HCT116 (cell line): Measurements from ENCODE around the gene ATXN2. TPM values are rescaled to one million over a fixed set of nuclear protein-coding genes. Genes with fewer than 3 reads are reported as not detected.

Experiments
- ATAC-seq: fragments of 200-7000 bp; cut with Tn5 transposase; 2 replicates; pipeline ENCODE4 v1.9.1; 2020; ENCODE audit warnings: mild to moderate bottlenecking, moderate library complexity
- BruUV-seq: library from RNA; stranded (reverse); fragments of 400-500 nt; replicated peaks from 2 replicates; lab custom pipeline; 2021; lab: Mats Ljungman, UMichigan
- CTCF ChIA-PET: fragments of 300-600 bp; sonication (Branson Sonifier 250); formaldehyde crosslinking; loops from one replicate; lab custom pipeline; 2021; ENCODE audit warnings: antibody characterized with exemption; lab: Charles Lee
- POLR2A ChIA-PET: fragments of 300-600, 350-600 bp; sonication (Branson Sonifier 250); formaldehyde crosslinking; loops from one replicate; lab custom pipeline; 2021; ENCODE audit warnings: antibody characterized with exemption; lab: Charles Lee
- RAD21 ChIA-PET, 2 experiments: fragments of 300-600 bp; sonication (Branson Sonifier 250); formaldehyde crosslinking; loops; one replicate each; lab custom pipeline; 2023; ENCODE audit warnings: low total read pairs in 2 of 2; ENCODE audit not compliant: uncharacterized antibody in 2 of 2, unreplicated experiment in 2 of 2, low non-redundant PET in 1 of 2; lab: Charles Lee
- DNase-seq: peaks from one replicate; pipeline ENCODE4 v3.0.0-alpha.2; 2010; ENCODE audit warnings: low read depth, low spot score
- H2AFZ ChIP-seq: fragments of 200-600 bp; shearing (Covaris generic), sonication (generic); 2 replicates; pipeline ENCODE4 v1.6.1; 2017; ENCODE audit warnings: low read depth, mixed run types, mixed read lengths, antibody characterized with exemption, low read length; ENCODE audit not compliant: poor library complexity, severe bottlenecking
- H3K27ac ChIP-seq: 2 replicates; pipeline ENCODE4 v1.5.1; 2012; ENCODE audit warnings: low read depth, low read length
- H3K27me3 ChIP-seq: fragments of 200-600 bp; sonication (generic); 2 replicates; pipeline ENCODE4 v1.6.1; 2016; ENCODE audit warnings: mixed run types, low read length, mixed read lengths; ENCODE audit not compliant: insufficient read depth
- H3K36me3 ChIP-seq, 2 experiments: fragments of 200-500 bp in 1 of 2; fragments of 200-600 bp in 1 of 2; sonication (Bioruptor generic) in 1 of 2; sonication (generic) in 1 of 2; 2 replicates each; pipeline versions ENCODE4 v1.5.1 to v1.6.1; 2014 to 2016; ENCODE audit warnings: low read length in 2 of 2, inconsistent platforms in 1 of 2, mixed read lengths in 1 of 2, mixed run types in 1 of 2; ENCODE audit not compliant: insufficient read depth in 2 of 2, control insufficient read depth in 1 of 2
- H3K4me1 ChIP-seq, 2 experiments: fragments of 200-600 bp in 1 of 2; sonication (generic) in 1 of 2; 2 replicates each; pipeline versions ENCODE4 v1.5.1 to v1.6.1; 2012 to 2017; ENCODE audit warnings: low read length in 2 of 2, inconsistent platforms in 1 of 2, mild to moderate bottlenecking in 1 of 2, mixed read lengths in 1 of 2, mixed run types in 1 of 2, moderate library complexity in 1 of 2; ENCODE audit not compliant: insufficient read depth in 2 of 2, control insufficient read depth in 1 of 2
- H3K4me2 ChIP-seq: fragments of 200-600 bp; sonication (generic); 2 replicates; pipeline ENCODE4 v1.6.1; 2017; ENCODE audit warnings: mixed run types, low read length, mixed read lengths
- H3K4me3 ChIP-seq, 2 experiments: fragments of 200-600 bp in 1 of 2; sonication (generic) in 1 of 2; replicated peaks in 1 of 2; 2 replicates each; pipeline ENCODE4 v1.5.1; 2011 to 2016; ENCODE audit warnings: low read length in 2 of 2, control low read depth in 1 of 2, low read depth in 1 of 2, mild to moderate bottlenecking in 1 of 2, mixed read lengths in 1 of 2, mixed run types in 1 of 2
- H3K79me2 ChIP-seq: fragments of 200-600 bp; sonication (generic); 2 replicates; pipeline ENCODE4 v1.6.1; 2017; ENCODE audit warnings: mild to moderate bottlenecking, mixed run types, low read length, moderate library complexity, mixed read lengths; ENCODE audit not compliant: insufficient read depth
- H3K9ac ChIP-seq: fragments of 200-600 bp; sonication (generic); 2 replicates; pipeline ENCODE4 v1.6.1; 2016; ENCODE audit warnings: low read length, mixed read lengths
- H3K9me2 ChIP-seq: fragments of 200-600 bp; sonication (generic), shearing (Covaris generic); 2 replicates; pipeline ENCODE4 v1.6.1; 2017; ENCODE audit warnings: mixed run types, mild to moderate bottlenecking, moderate library complexity; ENCODE audit not compliant: insufficient read depth
- H3K9me3 ChIP-seq, 2 experiments: fragments of 200-500 bp in 1 of 2; fragments of 200-600 bp in 1 of 2; sonication (Bioruptor generic) in 1 of 2; sonication (generic) in 1 of 2; 2 replicates each; pipeline ENCODE4 v1.6.1; 2014 to 2017; ENCODE audit warnings: low read length in 2 of 2, mixed read lengths in 2 of 2, inconsistent platforms in 1 of 2, low read depth in 1 of 2, mild to moderate bottlenecking in 1 of 2, mixed run types in 1 of 2, moderate library complexity in 1 of 2; ENCODE audit not compliant: control insufficient read depth in 1 of 2, insufficient read depth in 1 of 2
- H4K20me1 ChIP-seq: fragments of 200-600 bp; sonication (generic), shearing (Covaris generic); 2 replicates; pipeline ENCODE4 v1.6.1; 2017; ENCODE audit warnings: mixed run types, mild to moderate bottlenecking, moderate library complexity; ENCODE audit not compliant: insufficient read depth
- CBX3 ChIP-seq: IDR thresholded peaks from 2 replicates; pipeline ENCODE4 v1.6.1; 2012; ENCODE audit warnings: low read depth
- FOSL1 ChIP-seq: IDR thresholded peaks from 2 replicates; pipeline ENCODE4 v1.6.1; 2012; ENCODE audit warnings: low read depth
- JUND ChIP-seq: IDR thresholded peaks from 2 replicates; pipeline ENCODE4 v1.6.1; 2012
- POLR2AphosphoS5 ChIP-seq: IDR thresholded peaks from 2 replicates; pipeline ENCODE4 v1.6.1; 2011; ENCODE audit warnings: mild to moderate bottlenecking, low read depth, low read length, moderate library complexity
- SP1 ChIP-seq: IDR thresholded peaks from 2 replicates; pipeline ENCODE4 v1.6.1; 2012; ENCODE audit warnings: low read depth
- intact Hi-C: fragments of 100-400 bp; cut with micrococcal nuclease; formaldehyde crosslinking; loops from 2 replicates; pipeline ENCODE4 v1.10.0; 2022
- total RNA-seq: library from RNA; stranded (reverse); gene quantifications from one replicate; pipeline ENCODE4 v1.2.1, GENCODE V29; 2021; ENCODE audit not compliant: unreplicated experiment
- TF ChIP-seq, protein P1 (sequence below): IDR thresholded peaks from 2 replicates; pipeline ENCODE4 v1.6.1; 2012

ATXN2 gene
- total RNA-seq, 1 experiment from 2014 or later, result 72.7 TPM

- peak; percentile 60 for ATAC-seq
- no TSS peak for BruUV-seq
- no peak for DNase-seq
- no peaks in the 10 kb centered on the region for H4K20me1 ChIP-seq
- H3K9me3 ChIP-seq, result no peaks in the 10 kb centered on the region
- TF ChIP-seq POLR2AphosphoS5 (no peak), FOSL1 (peak; percentile 25; the same call in 1 of the 2 replicates), CBX3 (no peak)
- TF ChIP-seq, protein P1, sequence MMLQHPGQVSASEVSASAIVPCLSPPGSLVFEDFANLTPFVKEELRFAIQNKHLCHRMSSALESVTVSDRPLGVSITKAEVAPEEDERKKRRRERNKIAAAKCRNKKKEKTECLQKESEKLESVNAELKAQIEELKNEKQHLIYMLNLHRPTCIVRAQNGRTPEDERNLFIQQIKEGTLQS, result no peak
- ChIA-PET CTCF (interaction anchor here (1.2 kb wide), 1 partner anchor 13 kb away, joined by 3 read pairs; no protein-coding TSS in a partner anchor), RAD21 (no interaction called here), POLR2A (no interaction called here)
- 0 out of 2 replicates have a peak overlapping the region, but pooled peaks have one; percentile 24 for H3K27ac ChIP-seq
- no peak overlapping the region; the same call in 1 of the 2 replicates for H3K9ac ChIP-seq
- H3K4me1 ChIP-seq, result peaks cover 31 to 42% of the 10 kb centered on the region in 2 experiments
- peak overlapping the region; percentile 65 for H3K4me2 ChIP-seq
- no peak overlapping the region for H2AFZ ChIP-seq
- H3K36me3 ChIP-seq, result no peaks in the 10 kb centered on the region
- H3K79me2 ChIP-seq, result 0 out of 2 replicates have a peak, but pooled peaks cover 4% of the 10 kb centered on the region
- no peak overlapping the region for H3K4me3 ChIP-seq
- no peaks in the 10 kb centered on the region for H3K9me2 ChIP-seq
- intact Hi-C loops, result no loop called here
- no peaks in the 10 kb centered on the region for H3K27me3 ChIP-seq
Observed at GRCh38 chr12:111426344-111427185, 172.6 kb downstream of the ATXN2 start.

DNA sequence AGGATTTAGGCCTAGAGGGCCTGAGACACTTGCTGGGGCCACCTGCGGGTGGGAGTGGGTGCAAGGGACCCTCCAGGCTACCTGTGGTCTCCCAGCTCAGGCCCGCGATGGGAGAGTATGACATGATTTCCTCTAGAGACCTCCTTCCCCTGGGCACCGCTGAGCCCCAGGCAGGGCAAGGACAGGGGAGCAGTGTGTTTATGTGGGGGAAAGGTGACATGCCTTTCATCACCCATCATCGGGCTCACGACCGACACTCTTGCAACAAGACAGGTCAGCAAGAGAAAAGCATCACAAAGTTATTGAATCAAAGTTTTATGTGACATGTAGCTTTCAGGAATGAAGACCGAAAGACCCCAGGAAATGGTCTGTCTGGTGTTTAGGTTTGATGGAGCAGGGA lies 173.5 kb downstream of the ATXN2 start:
- intact Hi-C loops, result no loop called here
- Histone ChIP-seq H3K27me3 (no peaks in the 10 kb centered on the region), H4K20me1 (no peaks in the 10 kb centered on the region), H3K36me3 (peaks cover 0 to under 1% of the 10 kb centered on the region in 2 experiments; a peak in 1 of 4 replicates), H3K9me3 (no peaks in the 10 kb centered on the region), H3K27ac (peak overlapping the region; percentile 24), H3K9ac (peak overlapping the region; percentile 20; the same call in 1 of the 2 replicates), H3K4me1 (peaks cover 31 to 40% of the 10 kb centered on the region in 2 experiments), H3K4me2 (peak overlapping the region; percentile 65), H3K4me3 (no peak overlapping the region), H3K79me2 (0 out of 2 replicates have a peak, but pooled peaks cover 4% of the 10 kb centered on the region), H3K9me2 (no peaks in the 10 kb centered on the region), H2AFZ (no peak overlapping the region)
- peak; percentile 64 for ATAC-seq
- POLR2A ChIA-PET, result no interaction called here
- no TSS peak for BruUV-seq
- RAD21 ChIA-PET, result no interaction called here
- CTCF ChIA-PET, result no interaction called here
- TF ChIP-seq SP1 (no peak), FOSL1 (0 out of 2 replicates have a peak, but pooled peaks have one; percentile 1), JUND (no peak)
- no peak for DNase-seq
